ENCODE data around the gene TPRG1. TPM values are rescaled to one million over a fixed set of nuclear protein-coding genes. Genes with fewer than 3 reads are reported as not detected.

Gene TPRG1
- total and polyA plus RNA-seq, 7 donors: 0.23 to 9.1 (median 3.2) TPM

DNA sequence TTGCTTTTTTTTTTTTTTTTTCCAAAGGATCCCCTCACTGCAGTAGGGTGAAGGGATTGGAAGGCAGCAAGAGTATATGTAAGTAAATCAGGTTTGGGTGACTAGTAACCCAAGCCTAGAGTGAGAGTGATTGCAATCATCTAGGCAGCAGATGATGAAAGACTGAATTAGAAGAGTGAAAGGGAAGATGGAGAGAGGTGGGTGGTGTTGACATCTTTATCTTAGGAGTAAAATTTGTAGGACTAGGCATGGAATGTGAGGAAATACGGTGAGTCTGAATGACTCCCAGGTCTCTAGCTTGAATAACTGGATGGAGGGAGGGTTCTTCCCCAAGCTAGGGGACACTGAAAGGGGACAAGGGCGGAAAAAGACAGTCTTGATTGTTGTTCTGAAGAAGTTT lies 63.4 kb downstream of the TPRG1 start:
- intact Hi-C loops (cut with DNase I): no loop called here
- Histone ChIP-seq H3K27ac (no peak overlapping the region), H3K36me3 (no peaks in the 10 kb centered on the region), H3K4me3 (no peak overlapping the region), H3K27me3 (no peaks in the 10 kb centered on the region), H3K4me1 (no peaks in the 10 kb centered on the region), H3K9me3 (no peaks in the 10 kb centered on the region)
- DNase-seq: no peak
- TF ChIP-seq POLR2A (IDR thresholded peaks at IDR 0.05): no peak
- no peak for TF ChIP-seq CTCF (IDR thresholded peaks at IDR 0.05)
- no peak for TF ChIP-seq EP300 (IDR thresholded peaks at IDR 0.05)
- TF ChIP-seq POLR2AphosphoS5 (IDR thresholded peaks at IDR 0.05): no peak
- WGBS, 2 donors: 89 to 90% methylated on average over 2 of the region's 2 CpGs

DNA sequence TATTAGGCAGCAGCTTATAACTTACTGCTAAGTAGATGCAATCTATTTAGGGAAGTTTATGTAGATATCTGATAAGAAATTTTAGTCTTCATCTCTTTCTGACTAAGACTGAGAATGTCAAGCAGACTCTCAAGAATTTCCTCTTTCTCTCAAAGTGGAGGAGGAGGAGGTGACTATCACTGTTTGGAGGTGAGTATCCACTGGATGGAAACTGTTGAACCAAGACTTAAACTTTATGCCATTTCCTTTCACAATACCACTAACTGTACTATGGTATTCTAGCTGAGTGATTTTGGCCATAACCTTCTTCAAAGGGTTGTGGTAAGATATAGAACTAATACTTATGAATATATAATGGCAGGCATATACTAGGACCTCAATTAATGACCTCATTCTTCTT lies 64.6 kb downstream of the TPRG1 start:
- intact Hi-C loops (cut with DNase I): no loop called here
- TF ChIP-seq POLR2AphosphoS5 (IDR thresholded peaks at IDR 0.05) (no peak), EP300 (IDR thresholded peaks at IDR 0.05) (no peak), POLR2A (IDR thresholded peaks at IDR 0.05) (no peak), CTCF (IDR thresholded peaks at IDR 0.05) (no peak)
- Histone ChIP-seq H3K4me1 (no peaks in the 10 kb centered on the region), H3K27me3 (no peaks in the 10 kb centered on the region), H3K36me3 (no peaks in the 10 kb centered on the region), H3K9me3 (no peaks in the 10 kb centered on the region), H3K4me3 (no peak overlapping the region), H3K27ac (no peak overlapping the region)
- no peak for DNase-seq

GRCh38 chr3:189237526-189237925 lies 65.8 kb downstream of the TPRG1 start:
- TF ChIP-seq POLR2AphosphoS5 (IDR thresholded peaks at IDR 0.05): no peak
- intact Hi-C loops (cut with DNase I): no loop called here
- Histone ChIP-seq H3K36me3 (no peaks in the 10 kb centered on the region), H3K27ac (no peak overlapping the region), H3K4me1 (no peaks in the 10 kb centered on the region), H3K4me3 (no peak overlapping the region), H3K9me3 (no peaks in the 10 kb centered on the region), H3K27me3 (no peaks in the 10 kb centered on the region)
- DNase-seq: no peak
- 93 to 96% methylated on average over 4 of the region's 4 CpGs for WGBS, 2 donors

- WGBS, 2 donors: 96 to 98% methylated on average over 5 of the region's 5 CpGs
- no peak for DNase-seq
- no peak for TF ChIP-seq CTCF (IDR thresholded peaks at IDR 0.05)
- no peak for TF ChIP-seq POLR2AphosphoS5 (IDR thresholded peaks at IDR 0.05)
- TF ChIP-seq POLR2A (IDR thresholded peaks at IDR 0.05): no peak
- TF ChIP-seq EP300 (IDR thresholded peaks at IDR 0.05): no peak
These were observed 66.3 kb downstream of the TPRG1 start for GRCh38 chr3:189238071-189238470.

GRCh38 chr3:189239616-189240015 lies 67.8 kb downstream of the TPRG1 start:
- Histone ChIP-seq H3K4me3 (no peak overlapping the region), H3K9me3 (peaks cover 0 to 2% (median under 1%) of the 10 kb centered on the region in 4 donors), H3K27me3 (no peaks in the 10 kb centered on the region), H3K4me1 (no peaks in the 10 kb centered on the region), H3K27ac (no peak overlapping the region), H3K36me3 (no peaks in the 10 kb centered on the region)
- TF ChIP-seq POLR2AphosphoS5 (IDR thresholded peaks at IDR 0.05): no peak
- TF ChIP-seq POLR2A (IDR thresholded peaks at IDR 0.05): no peak
- TF ChIP-seq CTCF (IDR thresholded peaks at IDR 0.05): no peak
- no peak for TF ChIP-seq EP300 (IDR thresholded peaks at IDR 0.05)
- intact Hi-C loops (cut with DNase I): no loop called here
- no peak for DNase-seq
- 86 to 95% methylated on average over 5 of the region's 5 CpGs for WGBS, 2 donors

More at GRCh38 chr3:189238071-189238470, 66.3 kb downstream of the TPRG1 start:
- Histone ChIP-seq H3K27ac (no peak overlapping the region), H3K27me3 (no peaks in the 10 kb centered on the region), H3K9me3 (peaks cover 0 to under 1% (median 0%) of the 10 kb centered on the region in 4 donors), H3K36me3 (no peaks in the 10 kb centered on the region), H3K4me1 (no peaks in the 10 kb centered on the region), H3K4me3 (no peak overlapping the region)
- intact Hi-C loops (cut with DNase I): no loop called here
